WTC11 (cell line): Measurements from ENCODE around the gene TRMO. TPM values are rescaled to one million over a fixed set of nuclear protein-coding genes. Genes with fewer than 3 reads are reported as not detected.

Experiments used
- ATAC-seq: fragments of 200-7000 bp; cut with Tn5 transposase; 2 replicates; pipeline ENCODE4 v1.10.0; 2021; ENCODE audit warnings: mild to moderate bottlenecking, moderate library complexity
- CTCF ChIA-PET: fragments of 300-600 bp; sonication (Branson Sonifier 250); formaldehyde crosslinking; loops from one replicate; lab custom pipeline; 2021; ENCODE audit warnings: antibody characterized with exemption; lab: Charles Lee
- POLR2A ChIA-PET: fragments of 350-600 bp; sonication (Branson Sonifier 250); formaldehyde crosslinking; loops from one replicate; lab custom pipeline; 2021; ENCODE audit warnings: antibody characterized with exemption; lab: Charles Lee
- DNase-seq: peaks from one replicate; pipeline ENCODE4 v3.0.0; 2021; ENCODE audit warnings: low spot score
- H3K27ac Mint-ChIP-seq: 2 replicates; pipeline ENCODE4 v1.8.0; 2021; ENCODE audit warnings: mixed read lengths
- H3K27me3 Mint-ChIP-seq: 2 replicates; pipeline ENCODE4 v1.8.0; 2021; ENCODE audit warnings: low read depth, mild to moderate bottlenecking, moderate library complexity, mixed read lengths
- H3K36me3 Mint-ChIP-seq: 2 replicates; pipeline ENCODE4 v1.8.0; 2021; ENCODE audit warnings: mixed read lengths
- H3K4me1 Mint-ChIP-seq: 2 replicates; pipeline ENCODE4 v1.8.0; 2022; ENCODE audit warnings: mixed read lengths
- H3K4me3 Mint-ChIP-seq: 2 replicates; pipeline ENCODE4 v1.8.0; 2021; ENCODE audit warnings: mild to moderate bottlenecking, moderate library complexity, mixed read lengths
- H3K9me3 Mint-ChIP-seq: 2 replicates; pipeline ENCODE4 v1.8.0; 2021; ENCODE audit warnings: mixed read lengths
- ARID4B ChIP-seq: sonication (generic); formaldehyde crosslinking; IDR thresholded peaks from 2 replicates; pipeline ENCODE4 v1.8.0; 2023; ENCODE audit warnings: missing genetic modification reagents, mild to moderate bottlenecking, borderline replicate concordance
- CDX4 ChIP-seq: fragments of 250-450 bp; sonication (Bioruptor Pico); IDR thresholded peaks from 2 replicates; pipeline ENCODE4 v1.9.0; 2021; ENCODE audit warnings: moderate library complexity, mild to moderate bottlenecking, inconsistent platforms, borderline replicate concordance
- E2F5 ChIP-seq: sonication (generic); formaldehyde crosslinking; IDR thresholded peaks from 2 replicates; pipeline ENCODE4 v1.8.1; 2022; ENCODE audit warnings: mild to moderate bottlenecking, moderate library complexity, missing genetic modification reagents
- ELF4 ChIP-seq: sonication (generic); formaldehyde crosslinking; IDR thresholded peaks from 2 replicates; pipeline ENCODE4 v1.8.1; 2022; ENCODE audit warnings: low read depth, mild to moderate bottlenecking, moderate library complexity, missing genetic modification reagents
- EMX1 ChIP-seq: fragments of 250-450 bp; sonication (Bioruptor Pico); IDR thresholded peaks from 2 replicates; pipeline ENCODE4 v1.8.0; 2021; ENCODE audit warnings: mild to moderate bottlenecking
- ERG ChIP-seq: fragments of 250-450 bp; sonication (Bioruptor Pico); IDR thresholded peaks from 2 replicates; pipeline ENCODE4 v1.8.0; 2021; ENCODE audit warnings: mild to moderate bottlenecking
- FOXP4 ChIP-seq: sonication (generic); formaldehyde crosslinking; IDR thresholded peaks from 2 replicates; pipeline ENCODE4 v1.8.0; 2022; ENCODE audit warnings: mild to moderate bottlenecking, missing genetic modification reagents
- JAZF1 ChIP-seq: fragments of 250-450 bp; sonication (Bioruptor Pico); IDR thresholded peaks from 2 replicates; pipeline ENCODE4 v1.9.0; 2021; ENCODE audit warnings: moderate library complexity, mild to moderate bottlenecking, inconsistent platforms
- MAX ChIP-seq: sonication (generic); formaldehyde crosslinking; IDR thresholded peaks from 2 replicates; pipeline ENCODE4 v1.8.0; 2022; ENCODE audit warnings: mild to moderate bottlenecking, missing genetic modification reagents
- NR2C2 ChIP-seq: sonication (generic); formaldehyde crosslinking; IDR thresholded peaks from 2 replicates; pipeline ENCODE4 v1.8.0; 2022; ENCODE audit warnings: mild to moderate bottlenecking, missing genetic modification reagents
- STAT6 ChIP-seq: sonication (generic); formaldehyde crosslinking; conservative IDR thresholded peaks from 2 replicates; pipeline ENCODE4 v1.8.1; 2023; ENCODE audit warnings: mild to moderate bottlenecking, low read depth, missing genetic modification reagents, moderate library complexity
- TCF7 ChIP-seq: sonication (generic); formaldehyde crosslinking; IDR thresholded peaks from 2 replicates; pipeline ENCODE4 v1.8.0; 2022; ENCODE audit warnings: mild to moderate bottlenecking, low read depth, missing genetic modification reagents, moderate library complexity
- USF2 ChIP-seq: sonication (generic); formaldehyde crosslinking; IDR thresholded peaks from 2 replicates; pipeline ENCODE4 v1.8.1; 2023; ENCODE audit warnings: mild to moderate bottlenecking, missing genetic modification reagents, moderate library complexity
- total RNA-seq: library from RNA; stranded (reverse); gene quantifications from 3 replicates; pipeline ENCODE4 v1.2.3, GENCODE V29; 2021

Gene TRMO
- total RNA-seq, 1 experiment from 2014 or later, result 4.6 TPM

GRCh38 chr9:97906236-97906831 is 16.0 kb downstream of the TRMO start:
- CTCF ChIA-PET, result interaction anchor here (0.7 to 3.3 kb wide), 3 partner anchors 11 to 94 kb away, joined by 3 to 12 read pairs (median 7); no protein-coding TSS in a partner anchor
- ATAC-seq, result no peak

GRCh38 chr9:97905228-97905627 is 17.1 kb downstream of the TRMO start:
- TF ChIP-seq ERG (CRISPR knock-in tag) (no peak), MAX (CRISPR knock-in tag) (no peak), ARID4B (CRISPR knock-in tag) (no peak), E2F5 (CRISPR knock-in tag) (no peak), TCF7 (CRISPR knock-in tag) (no peak), CDX4 (CRISPR knock-in tag) (no peak), USF2 (CRISPR knock-in tag) (no peak), NR2C2 (CRISPR knock-in tag) (no peak), EMX1 (no peak), FOXP4 (no peak)
- H3K27me3 Mint-ChIP-seq, result no peaks in the 10 kb centered on the region
- no peaks in the 10 kb centered on the region for H3K9me3 Mint-ChIP-seq
- H3K4me1 Mint-ChIP-seq, result 0 out of 2 replicates have a peak, but pooled peaks cover 3% of the 10 kb centered on the region
- peaks cover 3% of the 10 kb centered on the region; the same call in 1 of the 2 replicates for H3K36me3 Mint-ChIP-seq
- no peak overlapping the region for H3K4me3 Mint-ChIP-seq
- CTCF ChIA-PET, result interaction anchor here (3.3 kb wide), 1 partner anchor 10 kb away, joined by 12 read pairs; no protein-coding TSS in a partner anchor
- ATAC-seq (no peak), DNase-seq (no peak)
- POLR2A ChIA-PET, result no interaction called here
- no peak overlapping the region for H3K27ac Mint-ChIP-seq

More at GRCh38 chr9:97906236-97906831, 16.0 kb downstream of the TRMO start:
- POLR2A ChIA-PET, result no interaction called here
- H3K36me3 Mint-ChIP-seq, result peaks cover 3% of the 10 kb centered on the region; the same call in 1 of the 2 replicates
- no peaks in the 10 kb centered on the region for H3K4me1 Mint-ChIP-seq
- no peak overlapping the region for H3K4me3 Mint-ChIP-seq
- no peaks in the 10 kb centered on the region for H3K27me3 Mint-ChIP-seq
- TF ChIP-seq ELF4 (no peak), STAT6 (CRISPR knock-in tag) (no peak), JAZF1 (CRISPR knock-in tag) (no peak)
- DNase-seq, result no peak
- no peaks in the 10 kb centered on the region for H3K9me3 Mint-ChIP-seq
- H3K27ac Mint-ChIP-seq, result no peak overlapping the region
